Effector memory CD8-positive, alpha-beta T cell (primary cell): Measurements from ENCODE around the gene DGKI.

Experiments used
- ATAC-seq: fragments of 150-1000 bp; cut with Tn5 transposase; replicated peaks from 2 replicates; pipeline ENCODE4 v1.10.0; 2021; ENCODE audit warnings: mild to moderate bottlenecking, moderate library complexity
- DNase-seq, 3 experiments: peaks; one replicate each; pipeline ENCODE4 v3.0.0; 2021
- H3K27ac Mint-ChIP-seq, 2 donors: one replicate each; pipeline ENCODE4 v1.8.0; 2022; ENCODE audit warnings: mild to moderate bottlenecking in 2 of 2, mixed read lengths in 2 of 2, moderate library complexity in 2 of 2
- H3K27me3 Mint-ChIP-seq, 2 donors: one replicate each; pipeline ENCODE4 v1.8.0; 2022; ENCODE audit warnings: mixed read lengths in 2 of 2
- H3K36me3 Mint-ChIP-seq: one replicate; pipeline ENCODE4 v1.8.0; 2022; ENCODE audit warnings: mild to moderate bottlenecking, moderate library complexity, mixed read lengths; ENCODE audit not compliant: insufficient read depth
- H3K4me1 Mint-ChIP-seq, 2 donors: one replicate each; pipeline ENCODE4 v1.8.0; 2022; ENCODE audit warnings: low read depth in 2 of 2, mixed read lengths in 2 of 2
- H3K4me3 Mint-ChIP-seq, 2 donors: one replicate each; pipeline ENCODE4 v1.8.0; 2022; ENCODE audit warnings: mild to moderate bottlenecking in 2 of 2, mixed read lengths in 2 of 2, moderate library complexity in 2 of 2
- H3K9me3 Mint-ChIP-seq, 2 donors: one replicate each; pipeline ENCODE4 v1.8.0; 2022; ENCODE audit warnings: mixed read lengths in 2 of 2

DGKI gene

DNA sequence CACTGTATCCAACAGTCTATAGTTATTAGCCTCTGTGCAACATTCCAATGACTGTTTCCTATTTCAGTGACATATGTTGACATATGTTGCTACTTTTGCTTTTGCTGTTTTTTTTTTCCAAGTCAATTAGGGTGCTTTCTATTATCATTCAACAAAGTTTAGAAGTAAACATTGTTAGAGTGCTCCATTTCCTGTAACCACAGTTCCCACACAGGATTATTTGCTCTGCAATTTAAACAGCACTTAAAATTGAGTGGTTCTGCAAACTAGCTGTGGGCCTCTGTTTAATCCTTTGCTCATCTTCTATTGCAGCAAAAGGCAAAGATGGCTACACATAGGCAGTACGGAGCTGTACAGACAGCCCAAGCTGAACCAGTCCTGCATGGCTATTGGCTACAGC is 456.7 kb downstream of the DGKI start:
- Mint-ChIP-seq H3K36me3 (no peaks in the 10 kb centered on the region), H3K9me3 (peaks cover 8 to 22% of the 10 kb centered on the region in 2 donors), H3K4me1 (no peaks in the 10 kb centered on the region), H3K4me3 (no peak overlapping the region), H3K27ac (no peak overlapping the region), H3K27me3 (no peaks in the 10 kb centered on the region)
- no peak for DNase-seq
- no peak for ATAC-seq

DNA sequence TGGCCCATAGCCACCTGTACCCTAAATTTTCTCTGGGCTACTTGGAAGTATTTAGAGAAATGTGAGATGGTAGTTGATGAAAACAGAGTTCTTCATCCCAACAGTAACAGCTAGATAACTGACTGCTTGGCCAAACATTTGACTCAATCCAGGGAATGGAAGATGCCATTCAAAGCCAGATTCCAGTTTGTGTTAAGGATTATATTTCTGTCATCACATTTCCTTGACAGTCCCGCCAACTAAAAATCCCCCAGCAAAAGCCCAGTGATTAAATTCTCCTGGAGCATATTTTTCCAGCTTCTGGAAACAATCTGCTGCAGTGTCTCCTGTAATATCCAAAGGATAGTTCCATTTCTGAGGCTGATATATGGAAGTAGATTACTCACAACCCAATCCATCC is 457.9 kb downstream of the DGKI start:
- Mint-ChIP-seq H3K4me3 (no peak overlapping the region), H3K27ac (no peak overlapping the region), H3K4me1 (no peaks in the 10 kb centered on the region), H3K27me3 (no peaks in the 10 kb centered on the region), H3K36me3 (no peaks in the 10 kb centered on the region), H3K9me3 (peaks cover 2 to 22% of the 10 kb centered on the region in 2 donors)
- no peak for ATAC-seq
- DNase-seq: no peak

DNA sequence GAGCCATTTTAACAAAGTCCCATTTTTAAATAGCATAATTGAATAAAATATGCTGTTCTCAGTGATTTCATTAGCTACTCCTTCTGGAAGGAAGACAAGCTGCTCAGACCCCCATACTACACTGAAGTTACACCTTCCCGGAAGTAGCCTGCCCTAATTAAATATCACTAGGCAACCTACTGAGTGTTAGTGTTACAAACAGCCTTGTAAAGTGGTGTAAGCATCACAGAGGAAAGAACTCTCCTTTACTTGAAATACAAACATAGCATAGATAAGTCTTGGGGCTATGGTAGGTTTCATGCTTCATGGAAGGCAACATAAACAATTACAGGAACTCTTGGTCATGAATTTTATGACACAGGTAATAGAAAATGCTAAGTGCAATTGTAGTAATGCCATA is 459.8 kb downstream of the DGKI start:
- no peaks in the 10 kb centered on the region for H3K4me1 Mint-ChIP-seq
- H3K4me3 Mint-ChIP-seq: no peak overlapping the region
- no peaks in the 10 kb centered on the region for H3K36me3 Mint-ChIP-seq
- peaks cover 0 to 22% of the 10 kb centered on the region in 2 donors for H3K9me3 Mint-ChIP-seq
- no peak for DNase-seq
- no peaks in the 10 kb centered on the region for H3K27me3 Mint-ChIP-seq
- H3K27ac Mint-ChIP-seq: no peak overlapping the region
- ATAC-seq: no peak

DNA sequence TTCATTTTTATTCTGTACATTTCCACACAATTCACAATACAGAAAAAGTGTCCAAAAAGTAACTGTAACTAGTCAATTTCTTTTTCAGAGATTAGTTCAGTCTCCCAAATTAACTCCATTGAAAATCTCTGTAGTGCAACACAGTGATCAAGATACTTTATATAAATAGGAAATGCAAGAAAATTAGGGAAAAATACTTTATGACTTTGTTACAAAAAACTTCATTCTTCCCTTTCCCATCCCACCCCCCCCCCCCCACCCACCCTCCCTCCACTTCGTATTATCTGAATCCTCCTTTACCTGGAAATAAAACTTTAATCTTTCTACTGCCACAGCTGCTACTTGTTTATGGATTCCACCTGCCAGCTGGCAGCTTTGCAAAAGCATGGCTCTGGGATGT is 465.7 kb downstream of the DGKI start:
- Mint-ChIP-seq H3K27ac (no peak overlapping the region), H3K9me3 (peaks cover 3 to 18% of the 10 kb centered on the region in 2 donors), H3K36me3 (no peaks in the 10 kb centered on the region), H3K27me3 (no peaks in the 10 kb centered on the region), H3K4me1 (no peaks in the 10 kb centered on the region), H3K4me3 (no peak overlapping the region)
- ATAC-seq (no peak), DNase-seq (no peak)

DNA sequence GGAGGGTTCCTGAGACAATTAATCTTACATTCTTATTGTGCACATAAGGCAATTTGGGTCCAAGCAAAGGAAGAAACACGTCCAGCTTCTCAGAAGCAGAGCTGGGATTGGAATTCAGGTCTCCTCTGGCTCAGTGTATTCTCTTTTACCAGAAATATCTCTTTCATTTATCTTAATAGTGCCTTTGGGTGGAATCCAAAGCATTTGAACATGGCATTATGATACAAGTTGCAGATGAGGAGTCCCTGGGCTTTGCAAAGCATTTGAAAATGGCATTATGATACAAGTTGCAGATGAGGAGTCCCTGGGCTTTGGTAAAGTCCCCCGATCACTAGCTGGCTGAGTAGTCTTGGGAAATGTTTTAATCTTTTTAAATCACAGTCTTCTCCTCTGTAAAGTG is 473.3 kb downstream of the DGKI start:
- no peaks in the 10 kb centered on the region for H3K27me3 Mint-ChIP-seq
- peaks cover 3 to 9% of the 10 kb centered on the region in 2 donors for H3K9me3 Mint-ChIP-seq
- no peaks in the 10 kb centered on the region for H3K4me1 Mint-ChIP-seq
- ATAC-seq (no peak), DNase-seq (no peak)
- H3K4me3 Mint-ChIP-seq: no peak overlapping the region
- no peak overlapping the region for H3K27ac Mint-ChIP-seq
- H3K36me3 Mint-ChIP-seq: no peaks in the 10 kb centered on the region

DNA sequence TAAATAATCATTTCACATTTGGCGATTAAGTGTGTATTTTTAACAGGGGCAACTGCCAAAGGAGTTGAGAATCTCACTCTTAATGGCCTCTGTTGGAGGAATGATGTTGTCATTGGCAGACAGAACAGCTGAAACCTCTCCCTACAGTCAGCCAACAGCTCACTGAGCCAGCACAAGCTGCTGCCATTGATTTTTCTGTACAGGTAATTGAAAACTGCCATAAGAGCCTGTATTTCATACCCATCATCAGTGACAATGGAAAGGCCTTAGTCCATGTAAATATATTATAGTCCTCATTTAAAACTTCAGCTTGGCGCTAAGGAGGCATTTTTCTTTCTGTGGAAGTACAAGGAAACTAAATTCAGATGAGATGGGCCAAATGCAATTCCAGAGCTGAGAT is 475.2 kb downstream of the DGKI start:
- Mint-ChIP-seq H3K27me3 (no peaks in the 10 kb centered on the region), H3K4me3 (no peak overlapping the region), H3K4me1 (no peaks in the 10 kb centered on the region), H3K9me3 (no peaks in the 10 kb centered on the region), H3K36me3 (no peaks in the 10 kb centered on the region), H3K27ac (no peak overlapping the region)
- DNase-seq: no peak
- ATAC-seq: no peak

DNA sequence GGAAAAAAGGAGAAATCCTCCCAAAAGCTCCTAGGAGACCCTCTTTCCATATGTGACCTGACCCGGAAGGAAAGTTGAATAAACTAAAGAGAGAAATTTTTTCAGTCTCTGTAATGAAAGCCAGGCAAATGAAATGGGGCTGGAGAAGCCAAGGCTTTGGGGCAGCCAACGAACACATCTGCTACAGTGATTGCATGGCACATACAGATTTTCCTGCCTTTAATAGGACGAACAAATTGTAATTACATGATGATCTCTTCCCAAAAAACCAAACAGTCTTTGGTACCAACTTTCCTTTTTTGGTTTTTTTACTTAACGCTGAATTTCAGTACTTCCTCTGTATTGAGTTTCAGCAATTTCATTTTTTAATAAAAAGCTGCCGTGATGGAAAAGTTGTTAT is 479.8 kb downstream of the DGKI start:
- H3K9me3 Mint-ChIP-seq: peaks cover 14 to 15% of the 10 kb centered on the region in 2 donors
- no peaks in the 10 kb centered on the region for H3K36me3 Mint-ChIP-seq
- no peak overlapping the region for H3K27ac Mint-ChIP-seq
- no peaks in the 10 kb centered on the region for H3K27me3 Mint-ChIP-seq
- no peaks in the 10 kb centered on the region for H3K4me1 Mint-ChIP-seq
- H3K4me3 Mint-ChIP-seq: no peak overlapping the region
- ATAC-seq: no peak
- no peak for DNase-seq

DNA sequence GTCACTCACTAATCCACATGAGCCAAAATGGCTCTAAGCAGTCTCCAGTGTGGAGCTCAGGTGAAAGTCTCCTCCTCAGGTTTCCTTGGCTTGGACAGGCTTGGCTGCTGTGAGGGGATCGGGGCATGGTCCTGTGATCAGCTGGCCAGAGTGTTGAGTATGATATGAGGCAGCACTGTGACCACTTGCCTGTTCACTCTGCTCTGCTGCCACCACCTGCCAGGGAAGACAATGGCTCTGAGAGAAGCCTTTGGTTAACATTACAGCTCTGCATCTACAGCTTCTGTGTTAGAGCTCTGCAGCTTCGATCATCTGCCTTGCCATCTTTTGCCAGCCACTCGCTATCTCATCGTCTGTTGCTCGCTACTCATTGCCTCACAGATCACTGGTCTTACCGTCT is 483.1 kb downstream of the DGKI start:
- Mint-ChIP-seq H3K36me3 (no peaks in the 10 kb centered on the region), H3K9me3 (peaks cover 14 to 16% of the 10 kb centered on the region in 2 donors), H3K4me1 (no peaks in the 10 kb centered on the region), H3K4me3 (no peak overlapping the region), H3K27me3 (no peaks in the 10 kb centered on the region), H3K27ac (no peak overlapping the region)
- no peak for DNase-seq
- no peak for ATAC-seq

DNA sequence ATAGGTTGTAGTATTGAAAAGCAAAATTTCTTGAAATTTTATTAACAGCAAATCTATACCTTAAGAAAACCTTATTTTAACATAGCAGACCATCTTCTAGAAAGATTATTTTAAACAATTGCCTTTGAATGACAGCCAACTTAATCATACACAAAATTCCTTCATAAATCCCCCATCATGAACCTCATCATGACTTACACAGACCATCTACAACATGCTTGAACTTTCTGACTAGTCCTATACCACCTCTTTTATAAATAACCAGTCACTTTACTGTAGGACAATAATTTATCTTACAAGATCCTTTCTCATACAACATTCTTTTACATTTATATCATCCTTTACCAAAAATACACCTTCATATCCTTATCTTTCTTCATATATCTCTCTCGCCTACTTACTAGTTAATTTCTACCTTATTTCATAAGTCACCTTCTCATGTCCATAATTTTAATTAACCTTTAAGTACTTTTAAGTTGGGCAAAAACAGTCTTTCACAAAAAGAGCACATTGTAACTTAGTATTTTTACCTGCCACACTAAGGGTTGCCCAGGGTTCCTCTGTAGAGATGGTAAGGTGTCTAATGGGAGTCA is 486.6 kb downstream of the DGKI start:
- H3K36me3 Mint-ChIP-seq: no peaks in the 10 kb centered on the region
- peaks cover 8 to 16% of the 10 kb centered on the region in 2 donors for H3K9me3 Mint-ChIP-seq
- no peak for DNase-seq
- H3K4me3 Mint-ChIP-seq: no peak overlapping the region
- no peaks in the 10 kb centered on the region for H3K27me3 Mint-ChIP-seq
- H3K4me1 Mint-ChIP-seq: no peaks in the 10 kb centered on the region
- no peak for ATAC-seq
- H3K27ac Mint-ChIP-seq: no peak overlapping the region

DNA sequence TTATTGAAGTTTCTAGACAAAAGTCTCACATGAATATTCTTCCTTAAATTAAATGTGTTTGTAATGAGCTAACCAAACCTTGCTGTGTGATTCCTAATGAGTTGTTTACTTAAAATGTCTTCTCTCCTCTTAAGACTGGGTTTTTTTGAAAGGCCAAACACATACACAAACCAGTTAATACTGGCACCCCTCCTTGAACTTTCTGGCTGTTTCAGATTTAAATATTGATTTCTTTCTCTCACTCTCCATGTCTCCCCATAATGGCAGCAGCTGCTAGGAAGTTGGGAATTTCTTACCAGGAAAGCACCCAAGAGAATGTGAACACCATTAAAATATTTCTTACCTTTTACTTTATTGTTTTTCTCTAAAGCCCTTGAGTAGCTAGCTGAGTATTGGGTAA is 491.8 kb downstream of the DGKI start:
- DNase-seq: no peak
- H3K27me3 Mint-ChIP-seq: no peaks in the 10 kb centered on the region
- ATAC-seq: no peak
- no peak overlapping the region for H3K27ac Mint-ChIP-seq
- H3K36me3 Mint-ChIP-seq: no peaks in the 10 kb centered on the region
- H3K4me3 Mint-ChIP-seq: no peak overlapping the region
- no peaks in the 10 kb centered on the region for H3K9me3 Mint-ChIP-seq
- H3K4me1 Mint-ChIP-seq: no peaks in the 10 kb centered on the region

DNA sequence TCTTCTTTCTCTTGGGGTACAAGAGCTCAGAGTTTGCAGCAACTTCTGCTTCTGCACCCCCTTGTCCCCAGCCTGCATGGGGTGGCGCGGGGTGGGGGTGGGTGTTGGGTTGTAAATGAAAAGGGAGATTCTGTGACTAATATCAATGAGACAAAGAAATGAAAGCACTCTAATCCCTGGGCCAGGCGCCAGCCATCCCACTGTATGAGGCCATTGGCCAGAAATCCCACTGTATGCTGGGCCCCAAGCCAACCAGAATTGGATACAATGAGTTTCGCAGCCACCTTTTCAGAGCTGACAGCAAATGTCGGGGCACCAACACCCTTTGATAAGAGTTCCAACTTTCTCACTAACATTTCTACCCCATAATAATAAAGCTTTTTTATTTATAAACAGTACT is 492.4 kb downstream of the DGKI start:
- no peaks in the 10 kb centered on the region for H3K36me3 Mint-ChIP-seq
- no peaks in the 10 kb centered on the region for H3K4me1 Mint-ChIP-seq
- no peak for DNase-seq
- no peak for ATAC-seq
- no peaks in the 10 kb centered on the region for H3K9me3 Mint-ChIP-seq
- no peak overlapping the region for H3K27ac Mint-ChIP-seq
- no peaks in the 10 kb centered on the region for H3K27me3 Mint-ChIP-seq
- H3K4me3 Mint-ChIP-seq: no peak overlapping the region

DNA sequence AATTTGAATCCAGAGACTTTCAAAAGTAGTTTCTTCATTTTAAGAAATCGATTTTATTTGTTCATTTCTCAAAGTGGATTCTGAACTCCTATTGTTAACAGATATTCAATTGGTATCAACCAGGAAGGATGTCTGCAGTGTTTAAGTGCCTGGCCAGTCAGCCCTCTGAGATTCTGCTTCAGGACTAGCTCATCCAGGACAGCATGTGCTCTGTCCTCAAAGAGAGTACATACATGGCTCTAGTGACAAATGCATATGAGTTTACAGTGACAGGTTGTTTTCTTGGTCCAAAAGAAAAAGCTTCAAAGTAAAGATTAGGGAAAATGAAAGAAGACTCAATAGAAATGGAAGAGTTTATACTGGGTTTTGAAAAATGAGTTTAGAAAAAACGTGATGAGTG is 494.8 kb downstream of the DGKI start:
- DNase-seq (no peak), ATAC-seq (no peak)
- no peaks in the 10 kb centered on the region for H3K27me3 Mint-ChIP-seq
- H3K9me3 Mint-ChIP-seq: no peaks in the 10 kb centered on the region
- no peak overlapping the region for H3K27ac Mint-ChIP-seq
- H3K4me1 Mint-ChIP-seq: no peaks in the 10 kb centered on the region
- no peak overlapping the region for H3K4me3 Mint-ChIP-seq
- H3K36me3 Mint-ChIP-seq: no peaks in the 10 kb centered on the region

DNA sequence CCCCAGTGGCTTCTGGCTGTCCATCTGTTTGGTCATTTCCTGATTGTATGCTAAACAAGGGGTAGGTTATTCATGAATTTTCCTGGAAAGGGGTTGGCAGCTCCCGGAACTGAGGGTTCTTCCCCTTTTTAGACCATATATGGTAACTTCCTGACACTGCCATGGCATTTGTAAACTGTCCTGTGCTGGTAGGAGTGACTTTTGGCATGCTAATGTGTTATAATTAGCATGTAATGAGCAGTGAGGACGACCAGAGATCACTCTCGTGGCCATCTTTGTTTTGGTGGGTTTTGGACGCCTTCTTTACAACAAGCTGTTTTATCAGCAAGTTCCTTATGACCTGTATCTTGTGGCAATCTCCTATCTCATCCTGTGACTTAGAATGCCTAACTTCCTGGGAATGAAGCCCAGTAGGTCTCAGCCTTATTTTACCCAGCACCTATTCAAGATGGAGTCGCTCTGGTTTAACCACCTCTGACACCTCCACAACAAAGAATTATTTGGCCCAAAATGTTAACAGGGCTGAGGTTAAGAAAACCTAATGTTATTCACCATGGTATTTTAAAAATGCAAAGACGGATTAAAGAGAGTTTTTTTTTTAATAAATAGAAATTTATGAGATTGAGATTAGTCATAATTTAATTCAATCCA is 500.9 kb downstream of the DGKI start:
- H3K27ac Mint-ChIP-seq: no peak overlapping the region
- no peak overlapping the region for H3K4me3 Mint-ChIP-seq
- peaks cover 0 to 7% of the 10 kb centered on the region in 2 donors for H3K9me3 Mint-ChIP-seq
- no peaks in the 10 kb centered on the region for H3K36me3 Mint-ChIP-seq
- H3K27me3 Mint-ChIP-seq: no peaks in the 10 kb centered on the region
- H3K4me1 Mint-ChIP-seq: no peaks in the 10 kb centered on the region
- no peak for DNase-seq
- ATAC-seq: no peak

DNA sequence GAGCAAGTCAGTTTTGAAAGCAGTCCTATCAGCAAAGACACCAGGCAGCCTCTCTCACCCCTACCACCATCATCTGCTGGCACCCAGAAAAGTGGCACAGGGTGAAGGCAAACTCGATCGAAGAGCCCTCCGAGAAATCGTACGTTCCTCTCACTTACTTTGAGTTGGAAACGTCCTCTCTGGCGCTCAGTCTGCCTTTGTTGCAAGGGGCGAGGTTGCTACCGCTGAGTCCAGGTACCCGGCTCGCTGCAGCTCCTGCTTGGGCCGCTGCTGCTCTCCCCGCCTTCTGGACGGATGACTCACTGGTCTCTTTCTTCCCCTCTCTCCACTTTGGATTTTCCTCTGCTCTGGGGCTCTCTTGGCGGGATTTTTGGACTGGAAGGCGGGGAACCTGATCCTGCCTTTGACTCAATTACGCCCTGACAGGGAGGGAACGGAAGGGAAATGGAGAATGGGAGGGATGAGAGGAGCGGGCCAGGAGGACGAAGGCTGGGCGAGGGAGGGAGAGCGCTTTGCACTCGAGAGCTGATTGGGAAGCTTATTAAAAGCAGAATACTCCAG is 503.4 kb downstream of the DGKI start, which contains the start of gene PTN:
TSS of gene PTN (minus strand) at position 453 of the 561 bp plus-strand sequence. CDS start 88,760 bp downstream, outside the sequence.
- Mint-ChIP-seq H3K9me3 (peaks cover 0 to 9% of the 10 kb centered on the region in 2 donors), H3K36me3 (no peaks in the 10 kb centered on the region), H3K4me3 (no peak within 1 kb of the TSS), H3K27me3 (no peaks in the 10 kb centered on the region), H3K27ac (peak within 1 kb of the TSS in 1 of 2 donors; percentile 37), H3K4me1 (no peaks in the 10 kb centered on the region)
- DNase-seq (no peak), ATAC-seq (no peak)
